Measurements from ENCODE around the gene OR51E2.

DNA sequence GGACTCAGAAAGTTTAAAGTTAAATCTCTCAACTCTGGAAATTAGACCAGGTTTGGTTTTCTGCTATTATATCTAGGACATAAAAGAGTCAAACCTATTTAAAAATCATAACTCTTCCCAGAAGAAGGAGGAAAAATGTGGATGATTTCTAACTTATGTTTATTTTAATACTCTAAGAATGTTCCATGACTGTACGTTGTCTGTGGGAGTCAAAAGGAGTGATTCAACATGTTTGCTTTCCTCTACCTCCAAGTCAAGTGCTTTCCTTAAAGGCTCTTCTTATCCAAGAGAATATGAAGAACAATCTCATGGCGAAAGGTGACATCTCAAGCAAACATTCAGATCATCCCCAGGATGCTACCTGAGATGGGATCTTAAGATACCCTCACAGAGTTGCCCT lies 32.2 kb downstream of the OR51E2 start:
- TF ChIP-seq CTCF (IDR thresholded peaks at IDR 0.05) = no peak
- no peak for TF ChIP-seq POLR2A (IDR thresholded peaks at IDR 0.05)

Data from esophagus squamous epithelium (tissue), 4 donors.